Activated gamma-delta T cell treated with anti-CD3 and anti-CD28 coated beads, Interleukin-2, amount 50 U/mL, for 16 hours (primary cell): ENCODE measurements around the gene ASCC3.

Source experiments
- DNase-seq: peaks from one replicate; pipeline ENCODE4 v3.0.0-alpha.2; 2020; ENCODE audit warnings: low read depth

The ASCC3 gene

GRCh38 chr6:100491952-100492670 is 389.0 kb downstream of the ASCC3 start:
- no peak for DNase-seq

- no peak for DNase-seq
Measured at GRCh38 chr6:100490065-100490464, 391.1 kb downstream of the ASCC3 start.

- DNase-seq: no peak
Measured at GRCh38 chr6:100488244-100488643, 392.9 kb downstream of the ASCC3 start.

GRCh38 chr6:100487638-100488037 is 393.5 kb downstream of the ASCC3 start:
- DNase-seq: no peak

- no peak for DNase-seq
Measured at GRCh38 chr6:100485268-100485667, 395.9 kb downstream of the ASCC3 start.

GRCh38 chr6:100484474-100484873 is 396.7 kb downstream of the ASCC3 start:
- no peak for DNase-seq

GRCh38 chr6:100482698-100483097 is 398.4 kb downstream of the ASCC3 start:
- no peak for DNase-seq

- no peak for DNase-seq
Measured at GRCh38 chr6:100479179-100480035, 401.7 kb downstream of the ASCC3 start.

GRCh38 chr6:100475554-100476320 is 405.4 kb downstream of the ASCC3 start:
- DNase-seq: no peak

- DNase-seq: no peak
Measured at GRCh38 chr6:100473182-100473581, 407.9 kb downstream of the ASCC3 start.

GRCh38 chr6:100472674-100473073 is 408.5 kb downstream of the ASCC3 start:
- DNase-seq: no peak

- no peak for DNase-seq
Measured at GRCh38 chr6:100470422-100471120, 410.6 kb downstream of the ASCC3 start.

- DNase-seq: no peak
Measured at GRCh38 chr6:100469101-100469859, 411.8 kb downstream of the ASCC3 start.

- no peak for DNase-seq
Measured at GRCh38 chr6:100468016-100468622, 413.0 kb downstream of the ASCC3 start.

GRCh38 chr6:100467129-100468015 is 413.8 kb downstream of the ASCC3 start:
- no peak for DNase-seq

GRCh38 chr6:100466410-100467128 is 414.6 kb downstream of the ASCC3 start:
- DNase-seq: no peak

GRCh38 chr6:100465701-100466409 is 415.3 kb downstream of the ASCC3 start:
- no peak for DNase-seq
